SIG-M5 treated with dmso at 0.1 percent for 504 hours (cell line): ENCODE results near the gene OLFML1.

Source experiments
- DNase-seq: peaks from one replicate; lab custom pipeline; 2025; ENCODE audit not compliant: unreplicated experiment; lab: John Stamatoyannopoulos, UW

Gene OLFML1

DNA sequence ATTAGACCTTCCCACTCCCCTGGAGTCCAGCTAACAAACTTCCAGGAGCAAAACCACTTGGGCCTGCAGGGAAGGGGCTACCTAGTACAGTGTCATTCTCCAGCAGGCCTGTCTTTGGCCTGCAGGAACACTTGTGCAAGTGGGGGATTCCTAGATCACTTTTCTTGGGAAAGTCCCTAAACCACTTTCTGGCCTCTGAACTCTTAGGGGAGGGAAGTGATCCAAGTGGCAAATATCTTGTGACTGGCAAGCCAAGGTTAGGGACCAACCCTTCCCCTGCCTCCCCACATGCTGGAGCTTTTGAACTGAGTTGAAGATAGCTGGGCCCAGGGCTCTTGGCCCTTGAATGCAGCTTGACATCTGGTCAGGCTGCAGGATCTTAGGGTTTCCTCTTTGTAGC, 45.7 kb downstream of the OLFML1 start:
- DNase-seq, result no peak

DNA sequence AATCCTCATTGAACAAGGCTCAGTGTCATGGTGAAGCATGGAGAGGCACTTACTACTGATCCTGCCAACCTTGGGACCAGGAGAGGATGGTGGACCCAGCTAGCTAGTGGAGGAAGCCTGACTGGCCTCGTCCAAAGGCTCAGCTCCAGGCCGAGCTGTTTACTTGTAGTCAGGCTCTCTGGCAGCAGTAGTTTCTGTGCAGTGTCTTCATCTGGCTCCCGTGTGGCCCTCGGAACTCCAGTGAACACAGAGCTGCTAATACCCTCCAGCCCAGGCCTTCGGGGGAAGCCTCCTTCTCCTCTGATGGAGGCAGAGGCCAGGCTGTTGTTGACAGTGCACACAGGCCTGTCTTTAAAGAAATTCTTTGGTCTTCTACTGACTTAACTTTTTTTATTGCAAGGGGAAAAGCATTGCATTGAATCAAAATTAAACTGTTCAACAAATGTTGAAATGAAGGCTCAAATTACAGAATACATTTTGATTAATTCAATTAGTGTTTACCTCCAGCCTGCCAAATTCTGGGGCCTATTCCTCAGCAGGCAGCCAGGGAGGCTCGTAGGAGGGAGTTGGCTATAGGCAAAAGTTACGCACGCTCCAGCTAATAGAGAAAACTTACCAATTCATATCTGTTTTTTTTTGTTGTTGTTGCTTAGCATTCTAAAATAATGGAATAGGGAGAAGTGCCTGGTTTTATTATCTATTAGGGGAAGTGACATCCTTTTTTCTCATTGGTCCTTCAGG, 47.3 kb downstream of the OLFML1 start:
- DNase-seq, result no peak

DNA sequence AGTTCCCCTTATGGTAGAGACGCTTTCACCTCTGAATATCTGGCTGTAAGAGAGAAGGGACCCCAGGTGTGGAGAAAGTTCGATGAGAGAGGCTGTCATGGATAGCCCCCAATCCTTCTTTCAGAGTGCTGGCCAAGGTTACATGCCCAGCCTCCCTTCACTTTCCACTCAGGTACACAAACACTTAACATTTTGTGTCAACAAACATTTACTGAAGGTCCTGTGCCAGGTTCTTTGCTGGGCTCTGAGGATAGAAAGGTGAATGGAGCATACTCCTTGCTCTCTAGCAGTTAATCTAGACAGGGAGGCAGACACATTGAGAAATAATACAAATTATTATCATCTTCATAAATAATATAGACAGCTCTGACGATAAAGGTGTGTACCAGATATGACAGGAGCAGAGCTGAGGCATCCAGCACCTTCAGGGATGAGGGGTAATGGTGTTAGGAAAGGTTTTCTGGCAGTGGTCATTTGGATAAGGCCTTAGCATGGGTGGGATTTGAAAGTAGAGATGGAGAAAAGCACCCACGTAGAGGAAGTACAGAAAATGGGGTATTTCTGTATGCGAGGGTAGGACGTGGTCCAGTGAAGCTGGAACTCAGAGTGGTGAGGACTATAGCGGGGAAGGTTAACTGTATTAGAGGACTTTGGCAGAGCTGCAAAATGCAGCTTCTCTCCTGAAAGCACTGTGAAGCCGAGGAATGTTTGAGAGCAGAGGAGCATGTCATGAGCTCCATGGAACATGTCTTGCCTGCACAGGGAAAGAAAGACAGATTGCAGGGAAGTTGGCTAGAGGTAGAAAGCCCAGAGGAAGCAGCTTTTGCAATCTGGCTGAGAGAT, 48.1 kb downstream of the OLFML1 start:
- no peak for DNase-seq

DNA sequence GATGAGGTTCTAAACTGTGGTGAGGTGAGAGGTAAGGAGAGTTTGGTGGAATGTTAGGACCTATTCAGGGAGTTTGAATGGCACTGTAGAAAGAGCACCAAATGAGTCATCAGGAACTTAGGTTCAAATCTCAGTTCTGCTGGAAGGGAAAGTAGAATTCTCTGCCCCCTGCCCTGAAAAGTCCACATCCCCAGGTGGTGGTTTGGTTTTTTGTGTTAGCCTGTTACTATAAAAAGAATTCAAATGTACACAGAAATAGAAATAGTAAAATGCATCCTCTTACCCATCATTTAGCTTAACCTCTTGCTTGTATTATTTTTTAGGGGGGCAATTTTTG, 48.7 kb downstream of the OLFML1 start:
- no peak for DNase-seq

DNA sequence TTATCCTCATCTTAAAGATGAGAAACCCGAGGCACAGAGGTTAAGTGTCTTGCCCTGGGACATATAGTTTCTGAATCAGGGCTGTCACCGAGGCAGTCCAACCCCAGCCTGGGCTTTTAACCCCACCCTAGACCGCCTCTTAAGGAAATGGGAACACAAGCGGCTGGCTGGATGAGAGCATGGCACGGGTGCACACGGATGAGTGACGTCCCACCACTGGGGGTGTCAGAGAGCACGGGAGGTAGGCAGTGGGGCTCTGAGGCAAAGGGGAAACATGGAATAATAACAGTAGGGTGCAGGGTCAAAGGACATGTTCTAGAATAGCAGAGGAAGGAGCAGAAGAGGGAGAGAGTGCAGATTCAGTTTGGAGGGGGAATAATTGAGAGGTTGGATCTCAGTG, 50.8 kb downstream of the OLFML1 start:
- no peak for DNase-seq

DNA sequence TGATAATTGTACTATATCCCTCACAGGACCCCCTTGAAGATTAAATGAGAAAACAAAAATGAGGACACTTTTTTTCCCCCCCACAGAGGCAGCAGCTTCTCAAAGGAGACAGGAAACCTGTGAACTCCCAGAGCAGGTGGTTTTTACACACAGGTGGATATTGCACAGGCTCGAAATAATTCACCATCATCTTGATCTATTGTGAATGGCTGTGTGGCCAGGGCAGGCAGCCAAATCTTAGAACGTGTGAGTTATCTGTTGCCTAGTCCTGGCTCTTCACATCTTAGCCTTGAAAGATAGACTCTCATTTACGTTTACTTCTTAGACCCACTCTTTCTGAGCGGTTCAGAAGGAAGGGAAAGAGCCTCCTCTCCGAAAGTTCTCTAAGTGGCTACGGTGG, 52.0 kb downstream of the OLFML1 start:
- no peak for DNase-seq

DNA sequence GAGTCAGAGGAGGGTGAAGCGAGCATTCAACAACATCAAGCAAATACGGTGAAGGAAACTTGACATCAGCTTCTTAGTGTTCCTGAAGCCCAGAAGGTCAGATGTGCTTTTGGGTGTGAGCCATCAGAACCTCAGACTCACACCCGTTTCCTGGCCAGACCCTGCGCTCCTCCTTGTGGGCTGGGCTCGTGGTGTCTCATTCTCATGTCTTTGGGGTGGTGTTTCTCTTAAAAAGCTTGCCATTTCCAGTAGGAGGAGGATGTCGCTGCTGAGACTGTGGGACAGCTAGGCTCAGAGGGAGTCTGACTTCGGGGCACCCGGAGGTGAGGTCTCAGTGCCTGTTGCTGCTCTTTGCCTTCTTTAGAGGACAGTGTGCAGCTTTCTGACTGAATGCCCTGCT, 52.7 kb downstream of the OLFML1 start:
- no peak for DNase-seq

DNA sequence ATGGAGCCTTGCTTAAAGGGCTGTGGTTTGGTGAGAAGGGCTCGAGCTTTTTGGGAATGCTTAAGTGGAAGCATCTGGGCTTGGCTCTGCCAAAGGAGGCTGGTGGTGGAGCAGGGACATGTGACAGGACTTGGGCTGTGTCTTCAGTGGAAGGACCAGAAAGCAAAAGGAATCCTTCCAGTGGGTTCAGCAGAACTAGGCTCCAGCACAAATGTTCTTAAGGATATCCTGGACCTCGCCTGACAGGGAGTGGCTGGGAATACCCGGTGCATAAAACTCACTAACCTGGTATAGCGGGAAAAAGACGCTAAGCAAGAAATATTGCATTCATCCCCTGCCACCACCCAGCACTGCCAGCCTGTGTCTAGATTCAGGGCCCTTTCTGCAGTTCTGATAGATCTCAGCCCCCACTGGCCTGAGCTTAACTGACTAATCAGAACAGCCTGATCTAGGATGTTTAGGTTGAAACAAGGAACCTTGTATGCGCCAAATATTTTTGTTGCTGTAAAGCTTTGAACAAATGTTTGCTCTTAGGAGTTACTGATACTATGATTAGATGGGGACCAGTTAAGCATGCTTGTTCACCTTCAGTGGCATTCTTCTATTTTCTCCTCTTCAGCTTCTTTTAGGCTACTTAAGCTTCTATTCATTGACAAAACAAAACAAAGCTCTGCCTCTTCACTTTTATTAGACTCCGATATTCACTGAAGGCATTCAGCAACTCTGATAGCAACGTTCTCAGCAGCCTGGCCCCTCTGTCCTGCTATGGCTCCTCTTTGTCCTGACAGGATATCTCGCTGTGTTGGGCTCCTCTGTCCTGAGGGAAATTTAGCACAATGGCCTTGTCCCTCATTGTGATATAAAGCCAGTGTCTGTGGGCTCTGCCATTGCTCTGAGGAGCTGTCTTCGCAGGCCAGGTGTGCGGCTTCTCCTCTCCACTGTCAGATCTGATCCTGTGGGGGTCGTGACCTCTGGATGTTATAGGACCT, 53.5 kb downstream of the OLFML1 start:
- DNase-seq, result no peak

DNA sequence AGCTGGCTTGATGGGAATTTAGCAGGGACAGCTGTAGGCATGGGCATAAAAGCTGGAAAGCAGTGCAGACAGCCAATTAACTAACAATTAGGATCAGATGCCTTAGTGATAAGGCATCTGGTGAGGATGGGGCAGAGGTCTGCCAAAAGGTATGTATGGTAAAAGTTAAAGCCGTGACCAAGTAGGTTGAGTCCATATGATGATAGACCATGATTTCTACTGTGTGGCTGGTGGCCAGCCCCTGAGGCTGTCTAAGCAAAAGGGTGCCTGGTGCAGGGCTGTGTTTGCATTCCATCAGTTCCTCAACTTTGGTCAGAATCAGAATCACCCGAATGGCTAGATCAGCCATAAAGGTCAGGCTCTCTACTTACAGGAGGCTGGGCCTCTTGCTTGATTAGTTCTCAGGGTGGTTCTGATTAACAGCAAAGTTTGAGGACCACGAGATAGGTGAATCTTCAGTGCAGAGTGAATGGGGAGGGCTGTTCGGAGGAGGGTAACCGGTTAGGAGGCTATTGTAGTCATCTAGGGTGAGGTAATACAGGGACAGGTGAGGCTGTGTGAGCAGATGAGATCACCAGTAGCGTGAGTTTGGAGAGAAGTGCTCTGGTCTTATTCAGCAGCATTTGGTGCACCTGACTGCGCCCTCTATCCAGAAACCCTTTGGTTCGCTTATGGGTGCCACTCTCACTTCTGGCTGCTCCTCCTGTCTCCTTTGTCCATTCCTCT, 55.7 kb downstream of the OLFML1 start:
- DNase-seq, result no peak

DNA sequence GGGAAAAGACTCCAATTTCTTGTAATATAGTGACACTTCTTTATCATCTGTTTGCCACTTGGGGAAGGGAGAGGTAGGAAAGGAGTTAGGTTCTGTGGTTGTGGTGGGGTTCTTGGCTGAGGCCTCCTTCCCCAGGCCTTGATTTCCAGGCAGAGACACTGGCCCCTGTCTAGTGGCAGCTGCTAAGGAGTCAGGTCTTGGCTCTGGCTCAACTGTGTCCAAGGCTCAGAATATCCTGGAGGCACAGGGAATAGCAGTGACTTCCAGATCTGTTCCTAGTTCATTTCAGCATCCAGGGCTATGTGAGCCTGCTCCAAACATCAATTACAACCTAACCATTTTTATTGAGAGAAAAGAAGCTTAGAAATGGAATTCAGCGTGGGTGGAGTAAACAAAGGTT, 58.0 kb downstream of the OLFML1 start:
- DNase-seq, result no peak

DNA sequence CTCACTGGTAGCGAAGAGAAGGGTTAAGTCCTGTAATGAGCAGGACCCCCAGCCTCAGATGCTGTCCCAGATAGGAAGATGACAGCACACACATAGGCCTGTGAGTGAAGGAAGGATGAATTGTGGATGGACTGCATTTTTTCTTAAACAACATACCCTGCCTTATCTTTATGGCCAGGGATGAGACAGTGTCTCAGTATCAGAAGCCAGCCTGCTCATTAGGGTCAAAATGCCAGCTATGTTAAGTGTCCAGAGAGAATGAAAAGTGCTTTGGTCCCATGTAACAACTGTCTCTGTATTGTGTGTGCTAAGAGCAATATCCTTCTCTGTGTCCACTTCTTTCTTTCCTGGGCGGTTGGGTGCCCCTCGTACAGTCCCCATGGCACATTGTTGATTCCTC, 58.7 kb downstream of the OLFML1 start:
- no peak for DNase-seq

DNA sequence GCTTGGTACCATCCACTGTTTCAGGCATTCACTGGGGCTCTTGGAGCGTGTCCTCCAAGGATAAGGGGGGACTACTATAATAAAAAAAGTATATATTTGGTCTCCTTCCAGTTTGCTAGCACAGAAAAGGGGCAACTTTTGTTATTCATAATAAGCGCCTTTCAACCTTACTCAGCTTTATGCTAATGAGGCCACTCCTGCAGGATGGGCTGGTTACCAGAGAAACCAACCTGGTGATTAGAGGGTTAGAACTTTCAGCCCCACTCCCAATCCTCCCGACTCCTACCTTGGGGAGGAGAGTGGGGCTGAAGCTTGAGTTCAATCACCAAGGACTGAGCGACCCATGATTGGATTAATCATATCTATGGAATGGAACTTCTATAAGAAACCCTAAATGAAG, 60.3 kb downstream of the OLFML1 start:
- no peak for DNase-seq

DNA sequence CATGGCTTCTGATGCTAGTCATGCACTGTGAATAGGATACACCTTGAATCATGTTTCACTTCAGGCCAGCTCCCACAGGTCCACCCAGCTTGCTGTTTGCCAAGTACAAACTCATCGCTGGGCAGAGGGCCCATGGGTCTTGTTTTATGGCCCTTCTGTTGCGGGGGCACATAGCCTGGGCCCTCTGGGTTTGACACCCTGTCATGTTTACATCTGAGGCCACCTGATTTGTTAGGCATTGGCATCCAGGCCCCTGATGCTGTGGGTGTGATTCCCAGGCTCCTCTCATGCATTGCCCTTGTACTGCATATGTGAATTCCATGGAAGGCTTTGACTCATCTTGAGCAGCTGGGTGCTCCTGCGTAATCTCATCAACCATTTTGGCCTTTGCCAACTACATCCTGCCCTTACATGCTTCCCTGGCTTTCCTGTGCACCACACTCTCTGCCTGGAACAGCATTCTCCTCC, 61.1 kb downstream of the OLFML1 start:
- no peak for DNase-seq

DNA sequence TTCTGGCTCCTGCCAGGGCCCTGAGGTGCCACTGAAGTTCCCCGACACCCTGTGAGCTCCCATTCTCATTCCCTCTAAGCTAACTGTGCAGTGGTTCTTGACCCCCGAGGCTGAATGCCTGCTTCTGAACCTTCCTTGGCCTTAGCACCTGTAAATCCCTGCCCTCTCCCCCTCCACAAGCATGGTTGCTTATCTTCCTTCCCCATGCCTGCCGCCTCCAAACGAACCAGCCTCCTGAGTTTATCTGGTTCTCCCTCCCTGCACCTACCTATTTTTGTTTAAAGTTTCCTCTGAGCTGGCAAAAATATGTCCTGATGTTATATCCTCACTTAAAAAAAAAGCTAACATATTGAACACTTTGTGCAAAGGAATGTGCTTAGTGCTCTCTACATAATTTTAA, 62.4 kb downstream of the OLFML1 start:
- DNase-seq, result no peak

DNA sequence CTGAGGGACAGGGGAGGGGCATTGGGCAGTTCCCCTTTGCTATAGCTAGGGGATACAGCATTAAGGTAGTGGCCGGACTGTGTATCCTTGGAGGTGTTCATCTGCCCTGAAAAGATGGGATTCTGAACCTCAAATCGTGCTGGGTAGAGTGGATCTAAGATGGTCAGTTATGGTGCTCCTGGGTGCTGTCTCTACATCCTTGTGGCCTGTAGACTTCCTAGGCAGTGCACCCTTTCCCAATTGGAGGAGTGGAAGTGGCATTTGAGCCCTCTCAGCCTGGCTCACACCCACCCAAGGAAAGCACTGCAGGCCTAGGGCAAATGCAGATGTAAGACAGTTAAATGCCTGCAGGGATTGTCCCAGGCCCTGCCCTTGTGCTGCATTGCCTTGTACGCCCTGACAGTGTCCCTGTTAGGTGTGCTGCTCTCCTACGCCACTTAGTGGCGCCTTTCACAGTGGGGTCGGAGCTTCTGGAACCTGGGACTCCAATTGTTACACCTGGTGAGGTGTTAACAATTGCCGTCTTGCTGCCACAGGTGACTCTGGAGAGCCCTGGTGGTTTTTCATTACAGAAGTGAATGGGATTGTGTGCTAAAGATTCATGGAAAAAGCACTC, 63.5 kb downstream of the OLFML1 start:
- no peak for DNase-seq

DNA sequence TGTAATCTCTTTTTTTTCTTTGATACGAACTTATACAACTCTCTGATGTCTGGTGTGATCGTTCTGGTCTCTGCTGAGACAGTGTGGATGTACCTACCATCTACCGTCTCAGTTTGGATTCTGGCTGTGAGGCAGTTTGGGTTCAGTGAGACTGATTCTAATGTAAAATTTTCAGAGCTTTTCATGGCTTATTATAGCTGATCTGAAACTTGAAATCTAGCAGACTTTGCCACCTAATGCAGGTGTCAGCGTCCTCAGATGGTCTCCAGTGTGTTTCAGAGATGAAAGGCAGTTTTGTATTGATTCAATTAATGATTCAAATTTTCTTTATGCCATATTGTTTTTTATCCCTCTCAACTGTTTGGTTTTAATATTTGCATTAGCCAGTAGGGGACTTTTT, 64.4 kb downstream of the OLFML1 start:
- DNase-seq, result no peak

DNA sequence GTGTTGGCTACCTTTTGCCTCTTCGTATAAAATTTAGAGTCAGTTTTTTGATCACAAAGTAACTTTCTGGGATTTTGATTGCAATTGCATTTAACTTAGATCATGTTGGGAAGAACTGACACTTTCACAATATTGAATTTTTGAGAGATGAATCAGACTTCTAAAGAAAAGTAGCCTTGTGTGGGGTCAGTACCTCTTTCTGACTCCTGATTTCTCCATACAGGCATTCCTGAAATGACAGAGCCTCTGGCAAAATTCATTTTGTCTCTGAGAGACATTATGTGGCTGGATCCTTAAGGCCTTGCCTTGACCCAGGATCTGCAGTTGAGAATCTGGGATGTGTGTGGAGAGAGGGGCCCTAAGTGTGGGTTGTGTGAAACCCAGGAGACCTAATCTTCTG, 66.3 kb downstream of the OLFML1 start:
- no peak for DNase-seq

DNA sequence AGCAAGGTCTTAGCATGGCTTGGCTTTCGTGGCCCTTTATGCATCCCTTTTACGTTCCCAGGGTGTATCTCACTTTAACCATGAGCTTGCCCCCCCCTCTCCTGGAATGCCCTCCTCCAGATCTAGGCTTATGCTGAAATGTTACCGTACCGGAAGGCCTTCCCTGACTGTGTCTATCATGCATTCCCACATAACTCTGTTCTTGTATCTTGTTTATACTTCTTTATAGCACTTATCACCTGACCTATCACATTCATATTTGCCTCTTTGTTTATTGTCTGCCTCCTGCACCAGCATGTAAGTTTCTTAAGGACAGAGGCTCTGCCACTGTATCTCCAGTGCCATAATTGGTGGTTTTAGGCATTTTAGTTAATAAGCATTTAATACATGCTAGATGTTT, 67.4 kb downstream of the OLFML1 start:
- DNase-seq, result no peak

DNA sequence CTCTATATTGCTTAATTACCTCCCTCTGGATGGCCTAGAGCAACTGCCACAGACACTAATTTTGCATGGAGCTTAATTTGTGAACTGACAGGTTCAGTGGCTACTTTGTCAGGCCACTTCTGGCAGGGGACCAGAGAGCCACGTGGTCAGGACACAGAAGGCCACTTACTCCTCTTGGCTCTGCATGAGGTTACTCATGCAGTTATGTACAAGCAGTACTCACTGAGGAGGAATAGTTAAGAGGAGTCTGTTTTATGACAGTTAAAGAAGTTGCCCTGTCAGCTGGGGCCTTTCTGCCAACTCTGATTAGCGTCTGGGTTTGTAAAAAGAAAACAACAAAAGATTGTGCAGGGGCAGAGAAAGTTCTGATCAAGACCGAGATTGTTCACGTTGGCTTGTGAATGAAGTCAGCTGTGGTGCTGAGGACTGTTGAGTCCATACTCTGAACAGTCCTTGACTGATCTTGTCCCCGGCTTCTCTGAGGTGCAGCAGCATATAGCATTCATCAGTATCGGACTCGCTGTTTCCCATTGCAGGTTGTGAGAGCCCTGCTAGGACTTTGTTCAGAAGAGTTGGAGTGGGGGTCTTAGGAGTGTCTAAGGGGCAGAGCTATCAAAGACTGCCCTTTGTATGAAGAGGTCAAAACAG, 69.9 kb downstream of the OLFML1 start:
- no peak for DNase-seq

DNA sequence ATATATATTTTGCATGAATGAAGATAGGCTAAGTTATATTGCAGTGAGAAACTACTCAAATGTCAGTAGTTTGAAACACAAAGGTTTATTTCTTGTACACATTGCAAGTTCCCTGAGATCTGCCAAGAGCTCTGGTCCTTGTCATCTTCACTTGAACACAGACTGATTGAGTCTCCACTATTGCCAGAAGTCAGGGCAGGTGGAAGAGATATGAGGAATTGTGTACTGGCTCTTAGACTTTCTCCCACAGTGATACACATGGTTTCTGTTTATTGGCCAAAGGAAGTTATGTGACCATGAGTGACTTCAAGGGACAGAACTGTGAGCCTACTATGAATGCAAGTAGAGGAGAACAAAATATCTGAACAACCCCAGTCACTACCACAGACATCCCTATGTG, 72.7 kb downstream of the OLFML1 start:
- no peak for DNase-seq
